NOMO-1 treated with DMSO at 0.1 percent for 48 hours (cell line): ENCODE measurements around the gene CDKL5.

ENCODE experiments used
- DNase-seq: peaks from one replicate; lab custom pipeline; 2025; ENCODE audit not compliant: unreplicated experiment; lab: John Stamatoyannopoulos, UW

Gene CDKL5

DNA sequence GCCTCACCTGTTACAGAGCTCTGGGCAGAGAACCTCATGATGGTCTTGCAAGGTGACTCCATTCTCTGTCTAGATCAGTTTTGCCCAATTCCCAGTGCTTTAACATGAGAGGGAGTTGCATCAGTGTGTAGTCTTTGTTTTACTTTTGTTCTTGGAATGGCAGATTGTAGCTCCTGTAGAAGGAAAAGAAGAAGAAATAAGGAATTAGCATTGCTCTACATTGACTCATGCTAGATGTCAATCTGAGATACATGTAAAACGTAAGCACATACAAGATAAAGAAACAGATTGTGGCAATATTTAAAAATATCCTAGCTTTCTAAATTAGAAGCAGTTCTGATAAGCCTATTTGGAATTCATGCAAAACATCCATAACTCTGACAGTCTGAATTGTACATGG lies 266.0 kb downstream of the CDKL5 start:
- DNase-seq = no peak

- no peak for DNase-seq
These were observed 267.1 kb downstream of the CDKL5 start for GRCh38 chrX:18692541-18692940.

GRCh38 chrX:18696653-18697052 lies 271.2 kb downstream of the CDKL5 start:
- no peak for DNase-seq

- DNase-seq = no peak
These were observed 273.6 kb downstream of the CDKL5 start for GRCh38 chrX:18698737-18699650.

DNA sequence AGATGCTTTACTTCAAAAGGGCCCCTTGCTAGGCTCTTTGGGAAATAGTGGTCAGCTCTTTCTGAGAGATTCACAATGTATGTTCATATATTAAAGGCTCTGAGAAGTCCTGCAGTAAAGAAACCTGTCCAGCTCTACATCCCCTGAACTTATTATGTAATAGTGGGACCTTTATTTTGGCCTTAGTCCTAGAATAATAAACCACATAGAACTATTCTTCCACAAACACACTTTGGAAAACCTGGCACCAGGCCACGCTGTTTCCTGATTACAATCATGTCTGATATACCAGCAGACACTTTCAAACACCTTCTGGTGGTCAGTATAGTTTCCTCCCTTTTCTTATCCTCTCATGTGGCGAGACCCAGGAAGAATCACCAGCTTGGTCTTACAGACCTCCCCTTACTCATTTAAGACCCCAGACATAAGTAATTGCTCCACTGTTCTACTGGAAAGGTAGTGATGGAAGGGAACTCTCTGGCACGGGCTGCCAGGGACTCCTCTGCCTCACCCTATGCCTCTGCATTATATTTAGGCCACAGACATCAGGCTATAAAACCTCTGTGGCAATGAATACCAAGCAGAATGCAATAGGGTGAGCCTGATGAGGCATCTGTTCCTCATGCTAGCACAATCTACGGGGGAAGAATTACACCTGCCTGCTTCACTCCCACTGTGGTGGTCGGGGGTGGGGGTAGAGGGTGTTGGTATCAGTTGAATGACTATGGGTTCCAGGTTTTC lies 276.4 kb downstream of the CDKL5 start:
- DNase-seq = no peak

GRCh38 chrX:18702362-18703195 lies 277.2 kb downstream of the CDKL5 start:
- DNase-seq = no peak
